HG03575 (cell line): ENCODE data around the gene C11orf24.

Experiments used
- ATAC-seq: cut with Tn5 transposase; IDR thresholded peaks from one replicate; pipeline ENCODE4 v1.9.1; 2021; ENCODE audit not compliant: unreplicated experiment, insufficient number of reproducible peaks, low FRiP score; ENCODE audit errors: extremely low read depth

The C11orf24 gene

GRCh38 chr11:68271781-68272608, at the start of gene C11orf24:
TSS of gene C11orf24 (minus strand) at chr11:68271973. CDS start at chr11:68263767, 8,206 bp downstream.
- no peak for ATAC-seq

- ATAC-seq, result no peak
These were observed 45.5 kb upstream of the C11orf24 start for GRCh38 chr11:68317147-68317785.

GRCh38 chr11:68315171-68315920, 43.6 kb upstream of the C11orf24 start:
- ATAC-seq, result no peak

GRCh38 chr11:68314203-68315170, 42.7 kb upstream of the C11orf24 start:
- ATAC-seq, result no peak

- ATAC-seq, result no peak
These were observed 41.9 kb upstream of the C11orf24 start for GRCh38 chr11:68313574-68314202.

GRCh38 chr11:68312780-68313573, 41.2 kb upstream of the C11orf24 start:
- no peak for ATAC-seq

- ATAC-seq, result no peak
These were observed 40.5 kb upstream of the C11orf24 start, which contains the start of gene LRP5 for GRCh38 chr11:68312117-68312779. TSS of gene LRP5 (plus strand) at chr11:68312591. CDS start at chr11:68312715, 124 bp downstream.

- ATAC-seq, result no peak
These were observed 39.7 kb upstream of the C11orf24 start for GRCh38 chr11:68311160-68312116.

- ATAC-seq, result no peak
These were observed 37.9 kb upstream of the C11orf24 start for GRCh38 chr11:68309621-68310185.

GRCh38 chr11:68308068-68308467, 36.3 kb upstream of the C11orf24 start:
- no peak for ATAC-seq

- no peak for ATAC-seq
These were observed 34.9 kb upstream of the C11orf24 start for GRCh38 chr11:68306636-68307035.

- ATAC-seq, result no peak
These were observed 32.4 kb upstream of the C11orf24 start for GRCh38 chr11:68303982-68304780.

- no peak for ATAC-seq
These were observed 31.3 kb upstream of the C11orf24 start for GRCh38 chr11:68303083-68303482.

GRCh38 chr11:68302670-68303069, 30.9 kb upstream of the C11orf24 start:
- no peak for ATAC-seq

- no peak for ATAC-seq
These were observed 30.5 kb upstream of the C11orf24 start for GRCh38 chr11:68302256-68302655.
